NCI-H774 (cell line): ENCODE measurements around the gene SPTLC2.

Source experiments
- DNase-seq: peaks from one replicate; lab custom pipeline; 2025; lab: John Stamatoyannopoulos, UW

Gene SPTLC2

DNA sequence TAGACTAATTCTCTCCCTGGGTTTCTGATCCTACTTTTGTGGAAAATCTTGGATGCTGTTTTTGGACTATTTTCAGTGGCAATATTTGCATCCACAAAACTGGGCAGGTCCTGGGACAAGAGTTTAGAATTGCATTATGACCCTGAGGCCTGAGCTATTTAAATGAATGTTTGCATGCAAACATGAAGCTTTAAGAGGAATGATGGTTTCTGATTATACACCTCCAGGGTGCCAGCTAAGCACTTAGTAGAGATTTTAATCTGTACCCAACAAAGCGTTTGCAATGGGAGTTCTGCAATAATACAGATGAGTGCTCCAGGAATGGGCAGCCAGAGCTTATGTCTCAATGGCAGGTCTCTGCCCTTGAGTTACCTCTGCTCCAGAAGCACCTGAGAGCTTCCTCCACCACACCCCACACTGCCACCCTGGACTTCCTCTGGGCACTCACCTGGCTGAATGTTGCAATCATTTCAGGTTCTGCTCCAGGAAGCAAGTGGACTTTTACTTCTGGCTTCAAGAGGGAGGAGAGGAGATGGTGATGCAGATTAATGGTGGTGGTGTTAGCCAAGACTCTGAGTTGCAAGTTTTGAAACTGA, 6.0 kb upstream of the SPTLC2 start:
- no peak for DNase-seq

GRCh38 chr14:77620222-77620870, 3.9 kb upstream of the SPTLC2 start:
- DNase-seq, result no peak

DNA sequence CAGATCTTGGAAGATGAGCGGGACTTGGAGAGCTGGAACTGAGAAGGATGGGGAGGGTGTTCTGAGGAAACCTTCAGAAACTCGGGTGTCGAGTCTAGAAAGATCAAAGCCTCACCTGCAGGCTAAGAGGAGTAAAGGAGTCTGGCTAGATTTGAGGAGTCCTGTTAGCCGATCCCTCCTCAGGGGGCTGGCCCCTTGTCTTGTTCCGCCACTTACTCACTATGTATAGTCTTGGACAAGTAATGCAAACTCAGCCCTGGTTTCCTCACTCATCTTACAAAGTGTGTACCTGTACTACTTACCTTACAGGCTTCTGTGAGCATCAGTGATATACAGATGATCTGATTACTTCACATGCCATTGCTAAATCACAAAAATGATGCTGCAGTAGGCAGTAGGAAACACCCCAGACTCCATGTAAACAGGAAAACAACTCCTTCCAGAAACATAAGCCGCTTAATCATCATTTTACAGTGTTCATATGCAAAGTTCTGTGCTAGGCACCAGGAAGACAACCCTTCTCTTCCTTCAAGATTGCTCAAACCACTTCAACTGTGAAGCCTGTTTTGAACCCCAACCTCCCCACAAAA, 2.0 kb upstream of the SPTLC2 start:
- DNase-seq, result no peak

DNA sequence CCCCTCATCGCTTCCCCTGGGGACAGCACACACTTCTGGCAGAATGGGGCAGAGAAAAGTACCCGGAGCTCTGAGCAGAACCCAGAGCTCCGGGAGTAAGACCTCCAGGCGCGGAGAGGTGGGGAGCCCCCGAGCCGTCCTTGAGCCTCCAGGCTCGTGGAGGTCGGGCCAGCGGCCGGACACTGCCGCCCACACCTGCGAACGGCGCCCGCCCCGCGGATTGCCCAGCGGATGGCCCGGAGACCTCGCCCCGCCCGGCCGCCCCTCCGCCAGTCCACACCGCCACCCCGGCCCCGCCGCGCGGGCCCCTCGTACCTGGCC, 344 bp downstream of the SPTLC2 start:
- DNase-seq, result no peak

- no peak for DNase-seq
Measured at GRCh38 chr14:77615361-77616132, 890 bp downstream of the SPTLC2 start.

- no peak for DNase-seq
Measured at GRCh38 chr14:77613201-77613600, 3.2 kb downstream of the SPTLC2 start.

DNA sequence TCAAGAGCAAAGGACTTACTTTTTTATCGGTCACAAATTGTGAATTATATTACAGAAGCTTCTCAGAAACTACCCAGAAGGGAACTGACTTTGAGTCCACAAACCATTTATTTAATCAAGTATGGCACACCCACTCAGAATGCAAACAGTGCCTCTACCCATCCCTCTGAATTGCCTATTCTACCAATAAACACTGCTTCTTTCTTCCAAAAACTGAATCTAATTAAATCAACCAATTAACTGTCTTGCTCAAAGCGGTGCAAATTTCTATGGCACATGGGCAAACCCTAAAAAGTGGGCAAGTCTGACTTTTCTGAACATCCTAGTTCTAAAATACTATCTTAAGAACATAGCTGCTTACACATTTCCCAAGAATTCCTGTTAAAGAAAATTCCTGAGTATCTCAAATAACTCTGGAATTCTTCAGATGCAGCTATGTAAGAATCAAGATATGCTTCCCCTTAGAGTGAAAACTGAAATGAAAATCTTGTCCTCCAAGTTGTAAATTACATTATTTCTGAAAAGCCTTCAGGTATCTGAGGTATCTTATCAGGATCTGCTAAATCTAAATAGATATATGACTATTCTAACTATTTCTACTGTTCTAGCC, 4.3 kb downstream of the SPTLC2 start:
- no peak for DNase-seq

DNA sequence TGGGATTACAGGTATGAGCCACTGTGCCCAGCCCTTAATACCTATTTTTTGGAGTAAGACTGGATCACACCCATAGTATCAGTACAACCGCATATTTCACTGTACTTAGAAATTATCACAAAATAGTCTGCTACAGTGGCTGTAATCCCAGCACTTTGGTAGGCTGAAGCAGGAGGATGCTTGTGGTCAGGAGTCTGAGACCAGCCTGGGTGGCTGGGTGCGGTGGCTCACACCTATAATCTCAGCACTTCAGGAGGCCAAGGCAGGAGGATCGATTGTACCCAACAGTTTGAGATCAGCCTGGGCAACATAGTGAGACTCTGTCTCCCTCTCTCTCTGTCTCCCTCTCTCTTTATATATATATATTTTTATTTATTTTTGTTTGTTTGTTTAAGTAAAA, 5.9 kb downstream of the SPTLC2 start:
- no peak for DNase-seq

- no peak for DNase-seq
Measured at GRCh38 chr14:77609922-77610321, 6.5 kb downstream of the SPTLC2 start.

GRCh38 chr14:77607741-77608302, 8.6 kb downstream of the SPTLC2 start:
- no peak for DNase-seq

DNA sequence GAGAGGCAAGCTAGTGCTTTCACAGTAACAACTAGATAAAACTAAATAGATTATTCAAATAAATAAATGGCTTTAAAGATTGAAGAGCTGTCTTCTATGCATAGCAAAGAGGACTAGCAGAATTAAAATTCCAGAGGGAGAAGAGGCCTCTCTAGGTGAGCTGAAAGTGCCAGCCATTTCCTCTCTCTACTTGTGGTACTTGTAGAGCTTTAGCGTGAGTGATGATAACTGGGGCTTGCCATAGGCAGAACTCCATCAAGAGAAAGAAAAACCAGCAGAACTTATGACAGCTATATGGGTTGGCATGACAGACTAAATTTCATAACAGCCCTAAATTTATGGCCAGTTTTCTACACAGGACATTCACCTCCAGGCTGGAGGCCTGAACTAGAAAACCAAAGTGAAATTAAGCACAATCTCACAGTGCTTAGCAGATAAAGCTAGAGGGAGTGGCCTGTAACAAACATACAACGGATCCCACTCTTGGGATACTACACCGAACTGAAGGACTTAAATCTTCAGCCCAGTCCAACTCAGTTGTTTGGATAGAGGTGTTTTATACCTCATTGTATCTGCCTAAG, 11.0 kb downstream of the SPTLC2 start:
- DNase-seq, result no peak

GRCh38 chr14:77603654-77604255, 12.7 kb downstream of the SPTLC2 start:
- DNase-seq, result no peak

GRCh38 chr14:77603031-77603430, 13.4 kb downstream of the SPTLC2 start:
- no peak for DNase-seq

DNA sequence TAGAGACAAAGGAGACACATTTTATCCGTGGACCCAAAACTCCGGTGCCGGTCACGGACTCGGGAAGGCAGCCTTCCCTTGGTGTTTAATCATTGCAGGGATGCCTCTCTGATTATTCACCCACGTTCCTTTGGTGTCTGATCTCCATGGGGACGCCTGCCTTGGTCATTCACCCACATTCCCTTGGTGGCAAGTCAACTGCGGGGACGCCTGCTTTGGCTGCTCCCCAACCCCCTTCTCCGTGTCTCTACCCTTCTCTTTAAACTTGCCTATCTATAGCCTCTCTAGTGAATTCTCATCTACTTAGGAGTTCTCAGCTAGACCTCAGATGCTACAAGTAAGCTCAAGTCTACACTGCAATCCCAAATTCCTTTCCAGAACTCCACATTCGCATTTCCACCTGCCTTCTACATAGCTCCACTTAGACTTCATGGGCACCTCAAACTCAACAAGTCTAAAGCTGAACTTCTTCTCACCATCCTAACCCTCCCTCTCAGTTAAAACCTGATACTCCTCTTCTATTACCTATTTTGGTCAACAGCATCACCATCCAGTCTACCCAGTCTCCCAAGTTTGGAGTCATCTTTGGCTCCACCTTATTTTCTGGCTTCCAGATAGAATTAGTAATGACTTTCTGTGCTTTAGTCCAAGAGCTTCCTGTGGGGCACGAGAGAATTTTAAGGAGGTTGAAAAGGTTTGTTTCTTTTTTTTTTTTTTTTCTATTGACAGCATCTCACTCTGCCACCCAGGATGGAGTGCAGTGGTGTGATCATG, 14.4 kb downstream of the SPTLC2 start:
- DNase-seq, result no peak

- no peak for DNase-seq
Measured at GRCh38 chr14:77599889-77600288, 16.5 kb downstream of the SPTLC2 start.

DNA sequence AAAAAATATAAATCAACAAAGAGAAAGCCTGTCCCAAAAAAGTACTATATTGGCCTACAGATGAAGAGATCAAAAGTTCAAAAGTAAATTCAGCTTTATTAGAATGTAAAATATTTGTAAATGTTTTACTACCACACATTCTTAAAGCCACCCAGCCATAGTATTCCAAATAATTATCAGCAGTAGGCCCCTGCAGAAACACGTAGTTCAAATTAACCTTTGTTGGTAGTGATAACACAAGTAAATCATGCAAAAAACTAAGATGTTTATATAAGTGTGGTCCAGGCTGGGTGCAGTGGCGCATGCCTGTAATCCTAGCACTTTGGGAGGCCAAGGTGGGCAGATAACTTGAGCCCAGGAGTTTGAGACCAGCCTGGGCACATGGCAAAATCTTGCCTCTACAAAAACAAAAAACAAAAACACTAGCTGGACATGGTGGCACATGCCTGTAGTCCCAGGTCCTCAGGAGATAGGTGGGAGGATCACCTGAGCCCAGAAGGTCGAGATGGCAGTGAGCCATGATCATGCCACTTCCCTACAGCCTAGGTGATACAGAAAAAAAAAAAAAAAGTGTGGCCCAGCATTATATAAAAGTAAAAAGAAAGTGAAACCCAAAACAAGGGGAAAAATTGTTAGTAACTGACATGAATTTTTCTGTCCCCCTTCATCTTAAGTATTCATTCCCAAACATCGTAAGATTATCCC, 17.9 kb downstream of the SPTLC2 start:
- DNase-seq, result no peak

- no peak for DNase-seq
Measured at GRCh38 chr14:77593501-77593961, 22.9 kb downstream of the SPTLC2 start.

DNA sequence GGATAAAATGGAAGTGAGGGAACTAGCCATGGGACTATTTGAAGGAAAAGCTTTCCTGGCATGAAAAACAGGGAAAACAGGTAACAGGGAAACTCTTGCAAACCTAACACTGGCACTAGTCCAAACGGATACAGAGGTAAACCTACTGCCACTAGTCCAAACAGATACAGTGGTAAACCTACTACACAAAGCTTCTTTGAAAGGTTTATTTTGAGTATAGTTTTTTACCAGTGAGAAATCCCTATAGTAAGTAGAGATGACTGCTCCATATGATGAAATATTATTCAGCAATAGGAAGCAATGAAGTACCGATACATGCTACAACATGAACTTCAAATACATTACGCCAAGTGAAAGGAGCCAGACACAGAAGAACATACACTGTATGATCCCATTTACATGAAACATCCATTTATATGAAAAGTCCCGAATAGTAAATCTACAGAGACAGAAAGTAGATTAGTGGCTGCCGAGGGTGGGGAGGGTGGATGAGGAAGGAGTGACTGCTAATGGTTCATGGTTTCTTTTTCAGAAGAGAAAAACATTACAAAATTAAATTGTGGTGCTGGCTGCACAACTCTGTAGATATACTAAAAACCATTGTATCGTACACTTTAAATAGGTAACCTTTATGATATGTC, 25.5 kb downstream of the SPTLC2 start:
- no peak for DNase-seq

- no peak for DNase-seq
Measured at GRCh38 chr14:77589099-77589498, 27.3 kb downstream of the SPTLC2 start.
